ENCODE results near the gene XPC.

Gene XPC

GRCh38 chr3:14137004-14137403 lies 41.4 kb downstream of the XPC start:
- TF ChIP-seq TAF1 (IDR thresholded peaks at IDR 0.05; ENCODE audit: borderline replicate concordance, low read depth, low read length) (no peak), POLR2AphosphoS5 (IDR thresholded peaks at IDR 0.05; ENCODE audit: low read depth, low read length) (no peak), POLR2A (IDR thresholded peaks at IDR 0.05; ENCODE audit: low read depth, low read length) (no peak)
- DNase-seq (ENCODE audit: insufficient read length) (no peak), FAIRE-seq (no peak)

- DNase-seq (ENCODE audit: insufficient read length), result no peak
- TF ChIP-seq TAF1 (IDR thresholded peaks at IDR 0.05; ENCODE audit: borderline replicate concordance, low read depth, low read length) (no peak), POLR2A (IDR thresholded peaks at IDR 0.05; ENCODE audit: low read depth, low read length) (no peak), POLR2AphosphoS5 (IDR thresholded peaks at IDR 0.05; ENCODE audit: low read depth, low read length) (no peak)
- FAIRE-seq, result no peak
These were observed 42.8 kb downstream of the XPC start for GRCh38 chr3:14135581-14135980.

GRCh38 chr3:14134291-14134690 lies 44.1 kb downstream of the XPC start:
- no peak for TF ChIP-seq TAF1 (IDR thresholded peaks at IDR 0.05; ENCODE audit: borderline replicate concordance, low read depth, low read length)
- no peak for FAIRE-seq
- DNase-seq (ENCODE audit: insufficient read length), result no peak

- TF ChIP-seq TAF1 (IDR thresholded peaks at IDR 0.05; ENCODE audit: borderline replicate concordance, low read depth, low read length) (no peak), POLR2A (IDR thresholded peaks at IDR 0.05; ENCODE audit: low read depth, low read length) (no peak), POLR2AphosphoS5 (IDR thresholded peaks at IDR 0.05; ENCODE audit: low read depth, low read length) (no peak)
- DNase-seq (ENCODE audit: insufficient read length) (no peak), FAIRE-seq (no peak)
These were observed 44.5 kb downstream of the XPC start for GRCh38 chr3:14133876-14134275.

GRCh38 chr3:14133188-14133800 lies 45.1 kb downstream of the XPC start:
- DNase-seq (ENCODE audit: insufficient read length) (no peak), FAIRE-seq (no peak)
- TF ChIP-seq POLR2AphosphoS5 (IDR thresholded peaks at IDR 0.05; ENCODE audit: low read depth, low read length), result no peak
- no peak for TF ChIP-seq POLR2A (IDR thresholded peaks at IDR 0.05; ENCODE audit: low read depth, low read length)
- TF ChIP-seq TAF1 (IDR thresholded peaks at IDR 0.05; ENCODE audit: borderline replicate concordance, low read depth, low read length), result no peak

GRCh38 chr3:14132689-14133088 lies 45.7 kb downstream of the XPC start:
- TF ChIP-seq POLR2A (IDR thresholded peaks at IDR 0.05; ENCODE audit: low read depth, low read length), result no peak
- TF ChIP-seq POLR2AphosphoS5 (IDR thresholded peaks at IDR 0.05; ENCODE audit: low read depth, low read length), result no peak
- TF ChIP-seq TAF1 (IDR thresholded peaks at IDR 0.05; ENCODE audit: borderline replicate concordance, low read depth, low read length), result no peak
- FAIRE-seq (no peak), DNase-seq (ENCODE audit: insufficient read length) (no peak)

GRCh38 chr3:14132120-14132519 lies 46.3 kb downstream of the XPC start:
- TF ChIP-seq POLR2AphosphoS5 (IDR thresholded peaks at IDR 0.05; ENCODE audit: low read depth, low read length), result no peak
- FAIRE-seq (no peak), DNase-seq (ENCODE audit: insufficient read length) (no peak)

- TF ChIP-seq TAF1 (IDR thresholded peaks at IDR 0.05; ENCODE audit: borderline replicate concordance, low read depth, low read length) (no peak), POLR2A (IDR thresholded peaks at IDR 0.05; ENCODE audit: low read depth, low read length) (no peak), POLR2AphosphoS5 (IDR thresholded peaks at IDR 0.05; ENCODE audit: low read depth, low read length) (no peak)
- DNase-seq (ENCODE audit: insufficient read length) (no peak), FAIRE-seq (no peak)
These were observed 47.3 kb downstream of the XPC start for GRCh38 chr3:14131134-14131533.

GRCh38 chr3:14130707-14131106 lies 47.7 kb downstream of the XPC start:
- TF ChIP-seq TAF1 (IDR thresholded peaks at IDR 0.05; ENCODE audit: borderline replicate concordance, low read depth, low read length) (no peak), POLR2AphosphoS5 (IDR thresholded peaks at IDR 0.05; ENCODE audit: low read depth, low read length) (no peak), POLR2A (IDR thresholded peaks at IDR 0.05; ENCODE audit: low read depth, low read length) (no peak)
- FAIRE-seq (no peak), DNase-seq (ENCODE audit: insufficient read length) (no peak)

- no peak for DNase-seq (ENCODE audit: insufficient read length)
- TF ChIP-seq POLR2AphosphoS5 (IDR thresholded peaks at IDR 0.05; ENCODE audit: low read depth, low read length) (no peak), TAF1 (IDR thresholded peaks at IDR 0.05; ENCODE audit: borderline replicate concordance, low read depth, low read length) (no peak), POLR2A (IDR thresholded peaks at IDR 0.05; ENCODE audit: low read depth, low read length) (no peak)
- FAIRE-seq, result no peak
These were observed 48.2 kb downstream of the XPC start for GRCh38 chr3:14130230-14130629.

GRCh38 chr3:14129296-14129695 lies 49.1 kb downstream of the XPC start:
- FAIRE-seq, result no peak
- TF ChIP-seq POLR2A (IDR thresholded peaks at IDR 0.05; ENCODE audit: low read depth, low read length), result no peak
- no peak for DNase-seq (ENCODE audit: insufficient read length)

GRCh38 chr3:14128724-14129123 lies 49.7 kb downstream of the XPC start:
- DNase-seq (ENCODE audit: insufficient read length) (no peak), FAIRE-seq (no peak)
- TF ChIP-seq POLR2A (IDR thresholded peaks at IDR 0.05; ENCODE audit: low read depth, low read length) (no peak), POLR2AphosphoS5 (IDR thresholded peaks at IDR 0.05; ENCODE audit: low read depth, low read length) (no peak), TAF1 (IDR thresholded peaks at IDR 0.05; ENCODE audit: borderline replicate concordance, low read depth, low read length) (no peak)

GRCh38 chr3:14127516-14128161 lies 50.8 kb downstream of the XPC start:
- TF ChIP-seq POLR2A (IDR thresholded peaks at IDR 0.05; ENCODE audit: low read depth, low read length) (no peak), POLR2AphosphoS5 (IDR thresholded peaks at IDR 0.05; ENCODE audit: low read depth, low read length) (no peak), TAF1 (IDR thresholded peaks at IDR 0.05; ENCODE audit: borderline replicate concordance, low read depth, low read length) (no peak)
- FAIRE-seq (no peak), DNase-seq (ENCODE audit: insufficient read length) (no peak)

Measured in GM12892 (cell line).